Measurements from ENCODE around the gene ZP4.

ZP4 gene

DNA sequence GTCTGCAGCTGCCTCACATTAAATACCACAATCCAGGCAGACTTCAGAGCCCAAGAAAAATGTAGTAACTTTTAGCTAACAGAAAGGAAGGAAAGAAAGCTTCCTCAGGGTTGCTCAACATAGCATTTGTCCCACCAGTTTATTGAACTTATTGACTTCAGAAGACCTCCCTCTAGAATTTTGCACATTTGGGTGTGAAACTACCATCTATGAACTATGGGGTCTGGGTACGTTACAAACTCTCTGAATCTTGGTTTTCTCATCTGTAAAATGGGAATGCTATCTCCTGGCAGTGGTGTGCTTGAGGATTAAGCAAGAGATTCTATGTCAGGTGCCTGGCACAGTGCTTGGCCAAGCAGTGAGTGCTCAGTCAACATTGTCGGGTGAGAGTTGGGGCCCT lies at the start of gene ZP4:
ZP4 (minus strand) TSS at position 101 of the 400 bp plus-strand sequence. CDS start 287 bp downstream, outside the sequence.
- no peak for DNase-seq (ENCODE audit: low read depth)

GRCh38 chr1:237938553-237938952 lies 47.8 kb upstream of the ZP4 start:
- DNase-seq (ENCODE audit: low read depth): no peak

- no peak for DNase-seq (ENCODE audit: low read depth)
Measured at GRCh38 chr1:237938068-237938467, 47.3 kb upstream of the ZP4 start.

- DNase-seq (ENCODE audit: low read depth): no peak
Measured at GRCh38 chr1:237932816-237933215, 42.1 kb upstream of the ZP4 start.

DNA sequence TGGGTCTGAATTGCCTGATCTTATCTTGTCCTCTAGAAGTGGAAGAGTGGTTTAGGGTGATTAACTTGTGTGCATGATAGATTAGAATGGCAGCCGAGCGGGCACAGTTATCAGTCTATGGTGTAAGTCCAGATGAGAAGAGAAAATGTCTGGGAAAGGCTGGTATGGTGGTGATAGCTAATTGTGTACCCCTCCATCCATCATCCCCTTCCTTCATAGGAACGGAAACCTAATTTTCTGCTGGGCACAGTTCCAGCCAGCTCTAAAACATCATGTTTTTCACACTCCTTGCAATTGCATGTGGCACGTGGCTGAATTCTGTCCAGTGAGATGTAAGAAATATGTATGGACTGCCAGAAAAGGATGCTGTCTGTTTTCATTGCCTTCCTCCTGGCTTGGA lies 40.9 kb upstream of the ZP4 start:
- DNase-seq (ENCODE audit: low read depth): no peak

DNA sequence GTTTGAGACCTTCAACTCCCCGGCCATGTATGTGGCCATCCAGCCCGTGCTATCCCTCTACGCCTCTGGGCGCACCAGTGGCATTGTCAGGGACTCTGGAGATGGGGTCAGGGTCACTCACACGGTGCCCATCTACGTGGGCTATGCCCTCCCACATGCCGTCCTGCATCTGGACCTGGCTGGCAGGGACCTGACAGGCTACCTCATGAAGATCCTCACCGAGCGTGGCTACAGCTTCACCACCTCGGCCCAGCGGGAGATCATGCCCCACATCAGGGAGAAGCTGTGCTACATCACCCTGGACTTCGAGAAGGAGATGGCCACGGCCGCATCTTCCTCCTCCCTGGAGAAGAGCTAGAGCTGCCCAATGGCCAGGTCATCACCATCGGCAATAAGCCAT lies 36.5 kb upstream of the ZP4 start:
- DNase-seq (ENCODE audit: low read depth): no peak

GRCh38 chr1:237921306-237921705 lies 30.6 kb upstream of the ZP4 start:
- DNase-seq (ENCODE audit: low read depth): no peak

- no peak for DNase-seq (ENCODE audit: low read depth)
Measured at GRCh38 chr1:237913345-237913744, 22.6 kb upstream of the ZP4 start.

- no peak for DNase-seq (ENCODE audit: low read depth)
Measured at GRCh38 chr1:237911911-237912310, 21.2 kb upstream of the ZP4 start.

- no peak for DNase-seq (ENCODE audit: low read depth)
Measured at GRCh38 chr1:237910834-237911233, 20.1 kb upstream of the ZP4 start.

DNA sequence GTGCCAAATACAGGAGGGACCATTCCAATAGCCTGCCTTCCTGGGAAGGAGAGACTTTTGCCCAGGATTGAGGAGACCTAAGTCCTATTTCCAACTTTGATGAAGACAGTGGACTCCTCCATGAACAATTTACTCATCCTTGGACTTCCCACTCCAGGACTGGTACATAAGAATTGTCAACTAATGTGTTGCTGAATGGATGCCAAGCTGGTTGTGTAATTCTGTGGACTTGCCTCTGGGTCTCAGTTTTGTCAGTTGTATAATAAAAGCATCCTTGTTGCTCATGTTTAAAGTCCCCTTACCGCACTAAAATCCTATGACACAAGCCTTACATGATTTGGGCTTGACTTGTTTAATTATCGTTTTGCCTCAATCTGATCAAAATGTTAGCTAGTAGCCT lies 13.2 kb upstream of the ZP4 start:
- DNase-seq (ENCODE audit: low read depth): no peak

GRCh38 chr1:237902960-237903743 lies 12.4 kb upstream of the ZP4 start:
- no peak for DNase-seq (ENCODE audit: low read depth)

DNA sequence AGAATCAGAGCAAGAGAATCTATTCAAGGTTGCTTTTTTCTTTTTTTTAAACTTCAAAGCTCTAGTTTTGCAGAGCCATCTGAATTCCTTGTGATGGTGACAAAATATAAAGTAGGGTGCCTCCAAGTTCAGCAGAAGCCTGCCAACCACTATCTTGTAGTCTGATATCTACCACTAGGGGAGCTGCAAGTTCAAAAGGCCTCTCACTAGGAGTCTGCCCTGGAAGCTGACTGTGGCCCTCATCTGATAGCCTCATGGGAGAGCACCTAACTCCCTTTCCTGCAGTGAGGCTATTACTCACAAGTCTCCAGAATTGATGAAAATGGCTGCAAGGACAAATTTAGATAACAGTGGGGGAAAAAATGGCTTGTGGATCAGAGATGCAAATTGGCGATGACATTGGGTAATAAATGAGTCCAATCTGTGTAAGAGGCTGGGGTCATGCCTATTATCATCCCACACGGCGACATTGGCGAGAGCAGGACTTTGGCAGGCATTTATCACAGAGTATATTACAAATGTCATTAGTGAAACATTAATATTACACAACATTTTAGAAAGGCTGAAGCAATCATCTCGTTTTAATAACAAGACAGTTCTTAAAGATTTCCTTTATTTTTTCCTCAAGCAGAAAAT lies 10.7 kb upstream of the ZP4 start:
- no peak for DNase-seq (ENCODE audit: low read depth)

GRCh38 chr1:237895630-237896029 lies 4.9 kb upstream of the ZP4 start:
- no peak for DNase-seq (ENCODE audit: low read depth)

DNA sequence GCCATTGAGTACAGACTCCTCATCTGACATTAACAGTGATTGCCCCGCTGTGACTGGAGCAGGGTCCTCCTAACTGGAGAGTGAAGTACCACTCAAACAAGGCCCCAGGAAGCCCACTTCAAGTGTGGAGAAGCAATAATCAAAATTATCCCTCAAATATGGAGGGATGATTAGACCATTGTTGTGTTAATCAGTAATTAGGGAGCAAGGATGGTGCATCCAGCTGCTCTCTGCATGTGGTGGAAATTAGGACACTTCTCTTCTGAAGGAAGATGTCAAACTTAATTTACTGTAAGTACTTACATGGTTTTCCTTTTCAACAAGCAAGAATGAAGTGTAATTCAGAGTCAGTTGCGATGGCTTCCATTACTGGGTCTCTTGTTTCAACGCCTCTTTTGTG lies 3.4 kb upstream of the ZP4 start:
- no peak for DNase-seq (ENCODE audit: low read depth)

GRCh38 chr1:237891979-237892378 lies 1.3 kb upstream of the ZP4 start:
- no peak for DNase-seq (ENCODE audit: low read depth)

GRCh38 chr1:237891266-237891665 lies 544 bp upstream of the ZP4 start:
- DNase-seq (ENCODE audit: low read depth): no peak

DNA sequence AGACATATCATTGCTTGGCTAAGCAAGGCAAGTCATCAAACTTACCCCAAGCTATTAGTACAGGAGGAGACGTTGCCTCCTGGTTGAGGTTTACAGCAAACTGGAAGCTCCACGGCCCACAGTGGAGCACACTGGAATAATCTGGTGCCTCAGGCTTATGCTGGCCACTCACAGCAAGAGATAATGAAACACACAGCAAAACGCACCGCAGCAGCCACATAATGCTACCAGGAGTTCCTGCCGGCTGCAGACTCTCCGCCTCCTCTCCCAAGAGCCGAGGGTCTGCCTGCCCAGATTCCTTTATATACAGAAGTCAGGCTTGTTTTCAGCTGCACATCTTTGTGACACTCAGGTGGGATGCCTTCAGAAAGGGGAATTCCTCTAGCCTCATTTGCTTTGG lies 306 bp downstream of the ZP4 start:
- no peak for DNase-seq (ENCODE audit: low read depth)

- DNase-seq (ENCODE audit: low read depth): no peak
Measured at GRCh38 chr1:237888143-237888542, 2.6 kb downstream of the ZP4 start.

DNA sequence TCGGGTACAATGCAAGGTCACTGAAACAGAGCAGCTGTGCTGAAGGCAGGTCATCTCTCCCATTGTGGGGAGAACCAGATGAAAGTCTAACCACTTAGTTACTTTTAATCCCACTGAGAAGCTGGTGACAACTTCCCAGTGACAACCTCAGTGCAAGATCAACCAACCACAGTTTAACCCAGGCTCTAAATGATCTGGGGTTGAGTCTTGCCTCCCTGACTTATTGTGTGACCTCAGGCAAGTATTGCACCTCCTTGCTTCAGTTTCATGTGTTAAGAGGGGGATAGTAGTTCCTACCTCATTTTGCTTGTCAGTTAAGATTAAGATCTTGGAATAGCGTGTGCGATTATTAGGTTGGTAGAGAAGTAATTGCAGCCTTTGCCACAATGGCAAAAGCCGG lies 3.2 kb downstream of the ZP4 start:
- no peak for DNase-seq (ENCODE audit: low read depth)

- no peak for DNase-seq (ENCODE audit: low read depth)
Measured at GRCh38 chr1:237884237-237884636, 6.5 kb downstream of the ZP4 start.

DNA sequence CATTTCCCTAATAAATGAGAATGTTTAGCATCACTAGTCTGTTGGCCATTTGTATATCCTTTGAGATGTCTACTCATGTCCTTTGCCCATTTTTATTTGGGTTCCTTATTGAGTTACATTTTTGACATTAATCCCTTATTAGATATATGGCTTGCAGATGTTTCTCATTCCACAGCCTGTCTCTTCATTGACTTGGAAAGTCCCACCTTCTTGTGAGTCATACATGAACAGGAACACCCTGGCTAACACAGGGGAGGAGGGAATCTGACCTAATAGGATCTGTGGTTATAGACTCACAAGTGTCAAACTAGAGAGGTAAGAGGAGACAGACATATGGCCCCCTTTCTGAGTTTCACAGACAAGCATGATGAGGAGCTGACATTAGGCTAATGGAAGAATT lies 11.5 kb downstream of the ZP4 start:
- no peak for DNase-seq (ENCODE audit: low read depth)

- DNase-seq (ENCODE audit: low read depth): no peak
Measured at GRCh38 chr1:237878406-237878805, 12.3 kb downstream of the ZP4 start.

GRCh38 chr1:237877631-237878030 lies 13.1 kb downstream of the ZP4 start:
- no peak for DNase-seq (ENCODE audit: low read depth)
